ENCODE measurements around the gene NAE1.

NAE1 gene

DNA sequence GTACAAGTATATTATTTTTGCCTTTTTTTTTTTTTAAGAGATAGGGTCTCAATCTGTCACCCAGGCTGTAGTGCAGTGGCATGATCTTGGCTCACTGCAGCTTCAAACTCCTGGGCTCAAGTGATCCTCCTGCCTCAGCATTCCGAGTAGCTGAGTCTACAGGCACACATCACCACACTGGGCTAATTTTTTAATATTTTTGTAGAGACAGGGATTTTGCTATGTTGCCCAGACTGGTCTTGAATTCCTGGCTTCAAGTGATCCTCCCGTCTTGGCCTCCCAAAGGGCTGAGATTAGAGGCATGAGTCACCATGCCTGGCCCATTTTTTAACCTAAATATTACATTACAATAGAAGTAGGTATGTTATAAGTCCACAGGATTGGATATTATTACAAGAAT is 32.6 kb downstream of the NAE1 start:
- TF ChIP-seq, protein P1, sequence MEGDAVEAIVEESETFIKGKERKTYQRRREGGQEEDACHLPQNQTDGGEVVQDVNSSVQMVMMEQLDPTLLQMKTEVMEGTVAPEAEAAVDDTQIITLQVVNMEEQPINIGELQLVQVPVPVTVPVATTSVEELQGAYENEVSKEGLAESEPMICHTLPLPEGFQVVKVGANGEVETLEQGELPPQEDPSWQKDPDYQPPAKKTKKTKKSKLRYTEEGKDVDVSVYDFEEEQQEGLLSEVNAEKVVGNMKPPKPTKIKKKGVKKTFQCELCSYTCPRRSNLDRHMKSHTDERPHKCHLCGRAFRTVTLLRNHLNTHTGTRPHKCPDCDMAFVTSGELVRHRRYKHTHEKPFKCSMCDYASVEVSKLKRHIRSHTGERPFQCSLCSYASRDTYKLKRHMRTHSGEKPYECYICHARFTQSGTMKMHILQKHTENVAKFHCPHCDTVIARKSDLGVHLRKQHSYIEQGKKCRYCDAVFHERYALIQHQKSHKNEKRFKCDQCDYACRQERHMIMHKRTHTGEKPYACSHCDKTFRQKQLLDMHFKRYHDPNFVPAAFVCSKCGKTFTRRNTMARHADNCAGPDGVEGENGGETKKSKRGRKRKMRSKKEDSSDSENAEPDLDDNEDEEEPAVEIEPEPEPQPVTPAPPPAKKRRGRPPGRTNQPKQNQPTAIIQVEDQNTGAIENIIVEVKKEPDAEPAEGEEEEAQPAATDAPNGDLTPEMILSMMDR (IDR thresholded peaks at IDR 0.05): no peak

DNA sequence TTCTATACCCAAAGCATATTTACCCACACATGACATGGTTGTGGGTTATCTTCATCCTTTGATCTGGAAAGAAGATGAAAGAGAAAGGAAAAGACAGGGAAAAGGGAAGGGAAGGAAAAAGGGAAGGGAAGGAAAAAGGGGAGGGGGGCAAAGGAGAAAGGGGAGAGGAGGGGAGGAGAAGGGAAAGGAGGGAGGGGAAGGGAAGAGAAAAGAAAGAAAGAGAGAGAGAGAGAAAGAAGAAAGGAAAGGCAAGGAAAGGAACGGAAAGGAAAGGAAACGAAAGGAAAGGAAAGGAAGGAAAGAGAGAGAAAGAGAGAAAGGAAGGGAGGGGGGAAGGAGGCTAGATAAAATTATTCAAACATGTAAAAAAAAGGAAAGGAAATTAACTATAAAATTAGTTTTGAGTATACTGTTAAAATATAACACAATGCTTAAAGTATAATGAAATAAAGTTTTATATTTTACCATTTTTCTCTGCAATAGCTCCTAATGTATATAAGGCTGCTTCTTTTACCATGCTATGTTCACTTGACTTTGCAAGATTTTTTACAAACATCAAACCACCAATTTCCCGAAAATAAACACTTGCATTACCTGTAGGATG is 40.5 kb downstream of the NAE1 start:
- TF ChIP-seq, protein P1 (IDR thresholded peaks at IDR 0.05): no peak

DNA sequence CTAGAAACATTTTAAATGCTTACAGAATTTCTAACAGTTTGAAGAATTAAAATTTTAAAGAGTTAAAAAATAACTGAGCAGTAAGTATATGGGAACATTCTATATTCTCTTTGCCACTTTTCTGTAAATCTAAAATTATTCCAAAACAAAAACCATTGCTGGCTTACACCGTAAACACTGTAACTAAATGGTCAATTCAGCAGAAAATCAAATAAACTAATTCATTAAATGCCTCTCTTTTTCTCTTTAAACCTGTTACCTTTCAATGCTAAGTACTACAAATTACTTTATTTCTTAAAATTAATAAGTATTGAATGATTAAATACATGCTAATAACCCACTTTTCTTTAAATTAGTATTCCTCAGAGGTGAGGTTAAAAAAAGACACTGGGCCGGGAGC is 43.3 kb downstream of the NAE1 start:
- TF ChIP-seq, protein P1 (IDR thresholded peaks at IDR 0.05): no peak

DNA sequence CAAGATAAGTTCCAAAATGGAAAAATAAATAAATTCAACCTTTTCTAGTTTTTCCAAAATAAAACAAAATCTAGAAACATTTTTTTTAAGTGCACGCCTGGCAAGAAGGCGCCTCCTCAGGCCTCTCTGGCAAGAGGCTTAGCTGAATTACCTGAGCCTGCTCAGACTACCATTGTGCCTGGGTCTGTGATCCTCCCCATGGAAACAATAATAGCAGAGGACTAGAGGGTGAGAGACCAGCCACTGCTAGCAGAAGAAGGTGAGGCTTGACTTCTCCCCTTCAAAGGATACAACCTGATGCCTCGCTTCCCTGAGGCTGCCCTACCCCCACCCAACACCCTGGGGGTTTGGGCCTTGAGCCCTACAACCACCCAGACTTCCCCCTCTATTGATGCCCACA is 44.2 kb downstream of the NAE1 start:
- TF ChIP-seq, protein P1 (IDR thresholded peaks at IDR 0.05): no peak

DNA sequence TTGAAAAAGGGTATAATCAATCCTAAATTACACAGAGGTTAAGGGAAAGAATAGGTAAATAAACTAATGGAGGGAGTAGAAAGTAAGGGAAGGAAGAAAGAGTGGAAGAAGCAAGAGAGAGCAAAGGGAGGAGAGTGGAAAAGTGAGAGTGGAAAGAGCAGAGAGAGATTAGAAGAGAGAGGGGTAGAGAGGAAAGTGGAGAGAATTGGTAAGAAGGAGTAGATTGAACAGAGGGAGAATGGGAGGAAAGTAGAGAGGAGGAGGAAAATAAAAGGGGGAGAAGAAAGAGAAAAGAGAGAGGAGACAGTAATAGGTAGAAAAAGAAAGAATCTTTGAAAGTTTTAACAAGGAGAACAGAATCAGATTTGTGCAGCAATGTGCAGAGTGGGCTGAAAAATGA is 54.3 kb downstream of the NAE1 start:
- TF ChIP-seq, protein P1 (IDR thresholded peaks at IDR 0.05): no peak

DNA sequence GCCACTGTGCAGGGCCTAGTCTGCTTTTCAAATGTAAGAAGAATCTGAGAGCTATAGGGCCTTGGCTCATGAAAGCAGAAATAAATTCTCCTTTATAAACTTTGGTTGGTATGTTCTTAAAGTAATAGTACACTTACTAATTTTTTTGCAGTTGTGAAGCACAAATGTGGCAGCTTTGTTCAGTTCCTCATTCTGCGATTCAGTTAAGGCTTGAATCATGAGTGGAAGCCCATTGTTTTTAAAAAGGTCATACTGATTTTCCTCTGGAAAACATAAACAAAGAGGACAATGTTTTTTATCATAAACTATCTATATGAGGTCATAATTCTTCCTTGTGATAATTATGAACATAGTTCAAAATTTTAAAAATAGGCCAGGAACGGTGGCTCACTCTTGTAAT is 55.8 kb downstream of the NAE1 start:
- TF ChIP-seq, protein P1 (IDR thresholded peaks at IDR 0.05): no peak

DNA sequence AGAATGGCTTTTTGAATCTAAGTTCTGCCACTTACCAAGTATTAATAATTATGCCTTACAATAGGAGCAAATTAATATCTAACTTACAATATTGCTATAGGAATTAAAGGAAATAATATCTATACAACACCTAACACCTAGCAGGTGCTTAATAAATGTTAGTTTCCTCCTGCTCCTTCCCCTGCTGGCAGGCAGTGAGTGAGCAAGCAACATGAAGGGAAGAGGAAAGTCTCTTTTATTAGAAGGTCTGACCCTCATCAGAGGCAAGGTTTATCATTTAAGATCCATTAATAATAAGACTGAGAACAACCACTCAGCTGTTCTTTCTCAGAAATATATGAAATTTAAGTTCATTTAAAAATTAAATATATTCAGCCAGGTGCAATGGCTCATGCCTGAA is 72.7 kb downstream of the NAE1 start:
- TF ChIP-seq, protein P1 (IDR thresholded peaks at IDR 0.05): no peak

DNA sequence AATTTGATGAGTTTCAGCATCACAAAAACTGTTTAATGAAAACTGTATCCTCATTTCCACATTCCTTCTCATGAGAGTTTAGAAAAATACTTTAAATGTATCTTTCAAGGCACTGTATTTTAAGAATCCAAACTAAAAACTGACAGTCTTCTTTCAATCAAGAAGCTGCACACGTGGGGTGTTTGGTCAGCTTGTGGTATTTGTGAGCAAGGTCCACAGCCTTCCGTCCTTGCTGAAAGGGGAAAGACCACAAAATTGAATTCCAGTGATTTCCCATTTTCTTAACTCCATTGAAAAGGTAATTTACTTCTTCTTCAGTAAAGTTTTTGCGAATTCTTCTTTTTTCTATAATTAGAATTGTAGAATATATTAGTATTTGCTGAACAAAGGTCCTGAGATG is 76.0 kb downstream of the NAE1 start:
- TF ChIP-seq, protein P1 (IDR thresholded peaks at IDR 0.05): no peak
